NOMO-1 treated with dmso at 0.1 percent for 144 hours (cell line): ENCODE measurements around the gene ADAMTSL5.
"Not testable (repeated sequence)": the region's sequence is repeated elsewhere in the genome, so short reads cannot be mapped to it uniquely, and the experiment has no call there.

Experiments used
- DNase-seq: peaks from one replicate; lab custom pipeline; 2025; ENCODE audit not compliant: unreplicated experiment; lab: John Stamatoyannopoulos, UW

Gene ADAMTSL5

DNA sequence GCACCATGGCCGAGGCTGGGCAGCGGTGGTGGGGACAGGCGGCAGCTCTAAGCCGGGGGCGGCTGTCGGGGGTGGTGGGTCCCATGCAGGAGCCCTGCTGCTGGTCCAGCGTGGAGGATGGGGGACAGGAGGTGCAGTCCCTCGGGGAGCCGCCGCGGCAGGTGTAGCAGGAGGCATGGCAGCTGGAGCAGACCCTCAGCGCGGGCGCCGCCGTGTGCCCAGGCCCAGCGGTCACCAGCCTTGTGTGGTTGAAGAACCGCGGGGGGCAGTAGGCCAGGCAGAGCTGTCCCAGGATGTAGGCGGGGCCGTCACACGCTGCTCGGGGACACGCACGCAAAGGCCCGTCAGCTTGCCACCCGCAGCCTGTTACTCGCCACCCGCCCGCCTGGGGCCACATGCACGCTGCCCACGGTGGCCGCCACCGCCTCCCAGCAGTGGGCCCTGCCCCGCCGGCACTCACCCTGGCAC, 30.9 kb downstream of the ADAMTSL5 start:
- no peak for DNase-seq

DNA sequence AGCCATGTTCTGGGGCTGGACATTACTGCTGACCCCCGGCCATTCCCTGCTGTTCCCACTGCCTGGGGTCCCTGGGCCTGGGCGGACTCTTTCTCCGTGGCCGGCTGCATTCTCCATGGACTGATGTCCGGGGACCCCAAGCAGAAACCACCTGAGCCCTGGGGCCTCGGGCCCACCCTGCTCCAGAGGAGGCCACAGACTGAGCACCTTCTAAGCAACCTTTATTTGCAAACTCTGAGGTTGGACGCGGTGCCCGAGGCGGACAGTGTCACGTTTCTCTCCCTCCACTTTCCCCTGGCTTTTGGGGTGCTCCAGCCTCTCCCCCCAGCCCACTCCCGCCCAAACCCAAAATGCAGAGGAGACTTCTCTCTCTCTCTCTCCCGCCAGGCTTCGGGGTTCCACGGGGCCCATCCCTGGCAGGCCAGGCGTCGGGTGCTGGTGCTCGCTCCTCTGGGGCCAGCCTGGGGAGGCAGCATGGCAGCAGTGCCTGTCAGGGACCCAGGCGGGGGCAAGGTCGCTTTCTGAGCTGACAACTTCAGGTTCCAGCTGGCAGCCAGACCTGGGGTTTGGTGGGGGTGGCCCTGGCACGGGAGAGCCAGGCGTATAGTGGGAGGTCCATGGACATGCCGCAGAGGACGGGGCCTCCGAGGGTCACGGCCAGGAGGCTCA, 31.5 kb downstream of the ADAMTSL5 start:
- no peak for DNase-seq

DNA sequence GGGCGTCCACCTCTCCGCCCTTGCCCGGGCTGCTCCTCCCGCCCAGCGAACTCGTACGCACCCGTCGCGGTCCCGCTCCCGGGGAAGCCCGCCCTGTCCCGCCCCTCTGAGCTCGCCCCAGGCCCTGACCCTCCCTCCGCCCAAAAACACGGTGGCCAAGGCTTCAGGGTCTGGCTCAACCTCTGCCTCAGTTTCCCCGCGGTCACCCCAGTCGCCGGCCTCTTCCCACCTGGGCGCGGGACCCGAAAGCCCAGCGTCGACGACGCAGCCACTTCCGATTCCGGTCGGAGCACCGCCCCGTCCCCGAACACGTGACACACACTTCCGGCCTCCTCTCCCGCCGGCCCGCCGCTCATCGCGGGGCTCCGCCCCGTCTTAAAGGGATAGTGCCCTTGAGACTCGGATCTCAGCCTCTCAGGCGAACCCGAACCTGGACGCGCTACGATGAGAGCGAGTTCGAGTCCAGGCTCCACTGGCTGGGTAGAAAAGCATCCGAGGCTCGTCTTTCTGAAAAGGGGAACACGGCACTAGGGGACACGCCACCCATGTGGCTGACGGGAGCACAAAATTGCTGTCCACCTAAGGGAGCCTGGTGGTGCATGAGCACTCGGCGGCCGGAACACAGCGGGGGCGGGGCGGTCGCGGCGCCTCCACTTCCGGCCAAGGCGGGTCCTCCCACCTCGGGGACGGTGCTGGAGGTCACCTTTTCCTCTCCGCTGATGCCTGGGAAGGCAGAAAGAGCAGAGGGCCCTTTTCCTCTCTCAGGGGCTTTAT, 33.7 kb downstream of the ADAMTSL5 start, which contains the start of gene C19orf25:
C19orf25 (minus strand) TSS at position 282 of the 774 bp plus-strand sequence. CDS start 312 bp downstream, outside the sequence.
- peak; percentile 90 for DNase-seq

DNA sequence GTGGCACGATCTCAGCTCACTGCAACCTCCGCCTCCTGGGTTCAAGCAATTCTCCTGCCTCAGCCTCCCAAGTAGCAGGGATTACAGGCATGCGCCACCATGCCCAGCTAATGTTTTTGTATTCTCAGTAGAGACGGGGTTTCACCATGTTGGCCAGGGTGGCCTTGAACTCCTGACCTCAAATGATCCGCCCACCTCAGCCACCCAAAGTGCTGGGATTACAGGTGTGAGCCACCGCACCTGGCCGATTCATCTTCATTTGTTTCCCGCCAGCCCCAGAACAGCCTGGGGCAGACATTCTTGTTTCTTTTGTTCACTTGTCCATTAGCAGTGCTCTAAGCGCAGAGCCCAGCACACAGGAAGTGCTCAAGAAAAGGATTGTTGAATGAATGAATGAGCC, 35.8 kb downstream of the ADAMTSL5 start:
- not testable (repeated sequence) for DNase-seq

DNA sequence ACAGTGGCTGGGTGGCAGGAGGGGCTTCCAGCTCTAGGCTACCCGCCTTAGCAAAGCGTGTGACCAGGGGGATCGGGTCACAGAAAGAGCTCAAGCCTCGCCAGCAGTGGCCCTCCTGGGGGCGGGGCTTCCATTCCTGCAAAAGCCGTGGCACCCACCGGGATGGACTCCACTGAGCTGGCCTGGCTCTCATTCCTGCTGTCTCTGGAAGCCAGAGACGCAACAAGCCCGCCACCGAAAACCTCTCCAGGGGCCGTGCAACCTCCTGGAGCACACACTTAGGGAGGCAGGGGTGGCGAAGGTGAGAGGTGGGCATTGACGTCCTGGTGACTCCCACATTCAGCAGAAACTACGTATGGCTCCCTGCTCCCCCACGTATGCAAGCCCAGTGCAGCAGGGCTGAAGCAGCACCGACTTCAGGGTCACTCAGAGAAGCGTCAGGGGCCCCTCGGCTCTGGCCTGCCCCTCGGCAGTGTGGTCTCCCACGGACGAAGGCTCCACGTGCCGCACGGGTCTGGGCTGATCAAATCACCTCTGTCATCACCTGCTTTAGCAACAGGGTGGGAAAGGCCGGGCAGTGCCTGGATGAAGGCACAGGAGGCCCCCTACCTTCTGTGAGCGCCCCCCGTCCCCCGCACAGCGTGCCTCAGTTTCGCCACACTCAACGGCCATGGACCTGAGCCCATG, 36.9 kb downstream of the ADAMTSL5 start:
- DNase-seq = no peak

DNA sequence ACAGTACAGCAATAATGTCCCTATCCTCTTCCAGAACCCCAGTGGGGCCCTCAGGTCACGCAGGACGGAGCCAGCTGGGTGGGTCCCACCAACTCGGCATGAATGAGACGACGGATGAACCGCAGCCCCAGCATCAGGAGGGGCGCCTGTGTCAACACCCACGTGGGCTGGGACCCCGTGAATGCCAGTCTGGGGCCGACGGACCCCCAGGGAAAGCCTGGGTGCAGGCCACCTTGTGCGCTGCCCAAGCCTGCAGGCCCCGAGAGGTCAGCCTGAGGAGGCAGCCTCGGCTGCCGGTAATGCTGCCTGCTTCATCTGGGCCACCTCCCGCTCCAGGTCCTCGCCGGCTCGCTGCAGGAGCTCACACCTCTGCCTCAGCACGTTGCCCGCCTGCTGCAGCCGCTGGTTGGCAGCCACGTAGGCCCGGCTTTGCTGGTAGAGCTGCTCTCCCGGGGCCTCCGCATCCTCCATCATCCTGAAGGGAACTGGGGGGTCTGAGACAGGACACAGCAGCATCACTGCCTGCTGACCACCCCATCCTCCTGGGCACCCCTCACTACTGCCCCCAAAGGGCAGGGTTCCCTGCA, 38.0 kb downstream of the ADAMTSL5 start:
- no peak for DNase-seq

DNA sequence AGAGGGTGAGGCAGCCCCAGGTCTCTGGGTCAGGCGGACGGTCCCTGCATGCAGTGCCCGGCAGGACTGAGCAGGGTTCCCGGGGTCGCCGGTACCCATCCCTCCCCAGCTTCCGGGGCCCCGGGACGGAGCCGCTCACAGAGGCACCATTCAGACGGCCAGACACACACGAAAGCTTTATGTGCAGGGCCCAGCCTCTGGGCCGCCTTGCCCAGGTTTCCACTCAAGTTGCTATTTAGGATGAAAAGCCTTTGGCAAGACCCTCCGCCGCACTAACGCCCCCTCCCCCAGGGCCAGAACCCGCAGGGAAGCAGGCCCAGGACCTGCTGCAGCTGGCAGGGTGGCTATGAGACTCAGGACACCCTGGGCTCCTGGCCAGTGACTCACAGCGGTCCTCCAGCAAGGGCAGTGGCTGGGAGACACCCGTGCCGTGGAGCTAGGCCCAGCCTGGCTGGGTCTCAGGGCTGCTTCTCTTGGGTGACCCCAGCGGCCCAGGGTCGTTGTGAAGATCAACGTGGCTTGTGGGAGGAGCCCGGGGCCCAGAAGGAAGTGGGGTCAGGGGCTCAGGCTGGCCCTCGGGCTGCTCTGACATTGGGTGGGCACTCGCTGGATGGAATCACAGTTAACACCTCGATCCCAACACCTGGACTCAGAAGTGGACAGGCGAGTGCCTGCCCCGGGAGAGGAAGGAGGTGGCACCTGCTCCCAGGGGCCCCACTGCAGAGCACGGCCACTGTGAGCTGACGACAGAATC, 38.6 kb downstream of the ADAMTSL5 start:
- no peak for DNase-seq

DNA sequence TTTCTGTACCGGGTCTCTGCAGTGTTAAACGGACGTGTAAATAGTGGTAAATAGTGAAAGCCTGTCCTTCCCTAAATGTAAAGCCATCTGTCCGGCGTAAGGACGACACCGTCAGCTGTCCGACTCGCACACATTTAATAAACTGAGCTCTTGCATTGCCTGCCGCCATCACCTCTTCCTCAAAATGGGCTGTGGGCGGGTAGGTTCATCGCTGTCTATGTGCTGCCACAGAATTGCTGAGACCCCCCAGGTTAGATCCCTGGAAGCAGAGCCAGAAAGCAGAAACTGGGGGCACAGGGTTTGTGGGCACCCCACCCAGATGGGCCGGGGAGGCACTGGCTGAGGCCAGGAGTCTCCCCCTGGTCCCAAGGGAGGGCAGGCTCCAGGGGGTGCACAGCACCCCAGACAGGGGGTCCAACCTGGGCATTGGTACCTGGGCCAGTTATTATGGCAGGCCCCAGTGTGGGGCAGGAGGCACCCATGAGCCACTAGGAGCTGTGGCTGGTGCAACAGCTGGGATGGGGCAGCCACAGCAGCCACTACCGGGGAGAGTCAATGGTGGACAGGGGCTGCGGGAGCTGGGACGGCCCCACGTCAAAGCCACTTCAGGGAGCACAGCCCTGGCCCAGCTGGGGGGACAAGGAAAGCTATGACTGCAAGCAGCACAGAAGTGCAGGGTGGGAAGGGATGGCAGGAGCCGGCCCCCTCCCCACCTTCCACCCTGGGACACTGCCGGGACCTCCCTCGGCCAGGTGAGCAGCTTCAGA, 39.6 kb downstream of the ADAMTSL5 start:
- DNase-seq = no peak

DNA sequence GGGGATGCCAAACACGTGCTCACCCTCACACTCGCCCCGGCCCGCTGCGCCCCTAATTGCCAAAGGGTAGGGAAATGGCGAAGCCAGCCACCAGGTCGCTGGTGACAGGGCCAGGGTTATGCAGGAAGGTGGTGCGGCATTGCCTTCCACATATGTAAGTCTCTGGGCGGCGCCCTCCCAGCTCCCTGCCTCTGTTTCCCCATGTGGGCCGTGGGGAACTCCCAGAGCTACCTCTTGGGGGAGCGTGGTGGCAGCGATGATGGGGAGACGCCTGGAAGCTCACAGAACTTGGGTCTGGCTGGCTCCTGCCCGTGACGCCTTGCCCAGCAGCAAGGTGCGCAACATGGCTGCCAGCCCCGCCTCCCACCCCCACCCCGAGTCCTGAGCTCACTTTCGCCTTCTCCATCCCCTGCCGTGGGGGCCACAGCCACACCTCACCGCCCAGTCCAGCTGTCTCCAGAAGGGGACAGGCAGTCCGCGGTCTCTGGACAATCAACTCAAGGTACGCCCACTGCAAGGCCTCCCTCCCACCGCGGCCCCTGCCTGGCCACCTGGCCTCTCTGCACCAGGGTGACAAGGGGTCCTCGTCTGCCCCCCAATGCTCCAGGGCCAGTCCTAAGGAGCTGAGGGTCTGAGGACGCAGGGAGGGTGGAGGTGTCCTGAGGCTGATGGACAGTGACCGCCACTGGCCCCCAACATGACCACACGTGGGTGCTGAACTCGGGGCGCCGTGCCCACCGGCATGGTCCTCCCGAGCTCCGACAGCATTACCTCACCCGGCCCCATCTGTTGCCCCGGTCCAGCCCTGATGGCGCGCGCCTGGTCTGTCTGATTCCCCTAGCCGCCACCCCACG, 40.4 kb downstream of the ADAMTSL5 start:
- DNase-seq = no peak

DNA sequence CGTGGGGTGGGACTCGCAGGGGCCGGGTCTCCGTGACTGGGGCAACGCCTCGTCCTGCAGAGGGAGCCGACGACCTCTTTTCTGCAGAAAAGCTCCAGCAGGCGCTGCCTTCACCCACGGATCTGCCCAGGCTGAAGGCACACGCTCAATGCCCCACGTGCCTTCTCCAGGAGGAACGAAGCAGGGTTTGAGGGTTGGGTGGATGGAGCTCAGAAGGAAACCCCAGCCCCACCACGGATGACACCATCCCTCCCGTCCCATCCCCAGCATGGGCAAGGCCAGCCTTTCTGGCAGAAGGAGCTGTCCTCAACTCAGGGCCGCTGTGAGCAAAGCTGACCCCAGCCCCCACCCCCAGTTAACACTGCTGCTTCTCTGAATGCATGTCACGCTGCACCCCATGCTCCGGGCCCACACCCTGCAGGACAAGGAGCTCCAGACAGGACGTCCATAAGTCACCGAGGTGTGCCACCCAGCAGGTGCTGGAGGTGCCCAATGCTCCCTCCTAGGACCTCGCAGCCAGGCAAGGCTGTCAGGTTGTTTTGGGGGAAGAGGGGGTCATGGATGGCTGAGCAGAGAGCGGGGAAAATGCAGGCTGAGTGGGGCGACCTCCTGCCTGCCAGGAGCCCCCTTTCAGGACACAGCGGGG, 41.2 kb downstream of the ADAMTSL5 start:
- no peak for DNase-seq

DNA sequence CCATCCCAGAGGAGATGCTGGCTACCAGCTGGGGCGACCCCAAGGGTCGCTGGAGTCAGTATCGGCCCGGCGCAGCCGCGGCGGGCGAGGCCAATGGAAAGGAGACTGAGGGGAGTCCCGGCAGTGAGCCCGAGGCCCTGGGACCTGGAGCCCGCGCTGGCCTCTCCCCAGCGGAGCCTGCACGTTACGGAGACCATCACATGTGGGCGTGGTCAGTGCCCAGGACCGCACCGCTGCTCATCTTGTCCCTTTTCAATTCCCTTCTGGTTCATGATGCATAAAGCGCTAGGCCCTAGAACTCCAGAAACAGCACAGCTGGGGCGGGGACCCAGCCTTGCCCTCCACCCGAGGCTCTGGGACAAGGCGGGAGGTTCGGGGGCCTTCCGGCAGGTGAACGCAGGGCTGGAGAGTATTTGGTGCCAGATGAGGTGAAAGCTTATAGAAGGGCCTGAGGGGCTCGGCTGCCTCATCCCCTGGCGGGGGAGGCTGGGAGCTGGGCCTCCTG, 41.8 kb downstream of the ADAMTSL5 start:
- no peak for DNase-seq

DNA sequence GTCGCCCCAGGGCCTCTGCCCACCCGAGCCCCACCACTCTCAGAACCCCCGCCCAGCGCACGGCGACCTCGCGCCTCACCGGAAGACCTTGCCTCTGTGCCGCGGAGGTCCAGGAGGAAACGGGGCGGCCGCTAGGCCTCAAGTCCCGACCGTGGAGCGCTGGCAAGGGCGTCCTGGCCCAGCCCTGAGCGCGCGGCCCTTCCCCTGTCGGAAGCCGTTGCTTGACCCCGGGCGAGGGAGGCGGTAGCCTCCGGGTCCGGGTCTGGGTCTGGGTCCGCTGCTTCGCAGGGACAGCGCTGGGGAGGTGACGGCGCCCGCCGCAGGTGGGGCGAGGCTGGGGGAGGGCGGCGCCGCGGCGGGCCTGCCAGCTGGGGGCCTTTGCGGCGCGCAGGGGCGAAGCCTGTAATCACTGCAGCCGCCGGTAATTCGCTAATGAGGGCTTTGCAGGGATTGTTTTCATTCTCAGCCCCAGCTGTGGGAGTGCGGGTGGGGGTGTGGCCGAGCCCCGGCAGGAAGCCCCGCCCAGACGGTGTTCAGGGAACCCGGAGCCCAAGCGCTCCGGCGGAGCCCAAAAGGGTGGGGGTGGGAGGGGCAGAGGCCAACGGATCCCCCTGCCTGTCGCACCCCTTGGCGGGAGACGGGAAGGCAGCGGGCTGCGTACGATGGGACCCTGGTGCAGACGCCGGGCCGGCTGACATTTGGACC, 42.4 kb downstream of the ADAMTSL5 start:
- DNase-seq = no peak

DNA sequence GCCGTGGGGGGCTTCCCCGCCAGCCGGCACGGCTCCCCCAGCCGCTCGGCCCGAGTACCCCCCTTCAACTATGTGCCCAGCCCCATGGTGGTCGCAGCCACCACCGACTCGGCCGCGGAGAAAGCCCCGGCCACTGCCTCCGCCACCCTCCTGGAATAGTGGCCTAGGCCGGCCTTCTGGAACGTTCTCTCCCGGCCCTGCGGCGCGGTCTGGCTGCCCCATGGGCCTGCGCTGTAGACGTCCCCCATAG, 42.8 kb downstream of the ADAMTSL5 start:
- no peak for DNase-seq

DNA sequence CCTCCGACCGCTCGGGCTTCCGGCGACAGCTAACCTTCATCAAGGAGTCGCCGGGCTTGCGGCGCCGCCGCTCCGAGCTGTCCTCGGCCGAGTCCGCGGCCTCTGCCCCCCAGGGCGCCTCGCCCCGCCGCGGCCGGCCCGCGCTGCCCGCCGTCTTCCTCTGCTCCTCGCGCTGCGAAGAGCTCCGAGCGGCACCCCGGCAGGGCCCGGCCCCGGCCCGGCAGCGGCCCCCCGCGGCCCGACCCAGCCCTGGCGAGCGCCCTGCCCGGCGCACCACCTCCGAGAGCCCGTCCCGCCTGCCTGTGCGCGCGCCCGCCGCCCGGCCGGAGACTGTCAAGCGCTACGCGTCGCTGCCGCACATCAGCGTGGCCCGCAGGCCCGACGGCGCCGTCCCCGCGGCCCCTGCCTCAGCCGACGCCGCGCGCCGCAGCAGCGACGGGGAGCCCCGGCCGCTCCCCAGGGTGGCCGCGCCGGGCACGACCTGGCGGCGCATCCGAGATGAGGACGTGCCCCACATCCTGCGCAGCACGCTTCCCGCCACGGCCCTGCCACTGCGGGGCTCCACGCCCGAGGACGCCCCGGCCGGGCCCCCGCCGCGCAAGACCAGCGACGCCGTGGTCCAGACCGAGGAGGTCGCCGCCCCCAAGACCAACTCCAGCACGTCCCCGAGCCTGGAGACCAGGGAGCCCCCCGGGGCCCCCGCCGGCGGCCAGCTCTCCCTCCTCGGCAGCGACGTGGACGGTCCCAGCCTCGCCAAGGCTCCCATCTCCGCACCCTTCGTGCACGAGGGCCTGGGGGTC, 43.4 kb downstream of the ADAMTSL5 start:
- DNase-seq = no peak

DNA sequence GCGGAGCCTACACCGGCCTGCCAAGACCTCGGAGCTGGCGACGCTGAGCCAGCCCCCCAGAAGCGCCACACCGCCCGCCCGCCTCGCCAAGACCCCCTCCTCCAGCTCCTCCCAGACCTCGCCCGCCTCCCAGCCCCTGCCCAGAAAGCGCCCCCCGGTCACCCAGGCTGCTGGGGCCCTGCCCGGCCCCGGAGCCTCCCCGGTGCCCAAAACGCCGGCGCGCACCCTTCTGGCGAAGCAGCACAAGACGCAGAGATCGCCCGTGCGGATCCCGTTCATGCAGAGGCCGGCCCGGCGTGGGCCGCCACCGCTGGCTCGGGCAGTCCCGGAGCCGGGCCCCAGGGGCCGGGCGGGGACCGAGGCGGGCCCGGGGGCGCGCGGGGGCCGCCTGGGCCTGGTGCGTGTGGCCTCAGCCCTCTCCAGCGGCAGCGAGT, 44.0 kb downstream of the ADAMTSL5 start:
- no peak for DNase-seq

DNA sequence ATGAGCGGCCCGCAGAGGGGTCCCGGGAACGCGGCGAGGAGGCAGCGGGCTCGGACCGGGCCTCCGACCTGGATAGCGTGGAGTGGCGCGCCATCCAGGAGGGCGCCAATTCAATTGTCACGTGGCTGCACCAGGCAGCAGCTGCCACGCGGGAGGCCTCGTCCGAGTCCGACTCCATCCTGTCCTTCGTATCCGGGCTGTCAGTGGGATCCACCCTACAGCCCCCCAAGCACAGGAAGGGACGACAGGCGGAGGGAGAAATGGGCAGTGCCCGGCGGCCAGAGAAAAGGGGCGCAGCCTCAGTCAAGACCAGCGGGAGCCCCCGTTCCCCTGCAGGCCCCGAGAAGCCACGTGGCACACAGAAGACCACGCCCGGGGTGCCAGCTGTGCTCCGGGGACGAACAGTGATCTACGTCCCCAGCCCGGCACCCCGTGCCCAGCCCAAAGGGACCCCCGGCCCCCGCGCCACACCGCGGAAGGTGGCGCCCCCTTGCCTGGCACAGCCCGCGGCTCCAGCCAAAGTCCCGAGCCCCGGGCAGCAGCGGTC, 44.5 kb downstream of the ADAMTSL5 start:
- no peak for DNase-seq
